ENCODE data around the gene PIGQ.

Gene PIGQ

GRCh38 chr16:586047-586644 lies 16.4 kb downstream of the PIGQ start:
- no peak for ATAC-seq
- TF ChIP-seq ESRRG (CRISPR knock-in tag; IDR thresholded peaks at IDR 0.05) (no peak), ZC3H10 (CRISPR knock-in tag; IDR thresholded peaks at IDR 0.05) (no peak), PPARA (CRISPR knock-in tag; IDR thresholded peaks at IDR 0.05; ENCODE audit: borderline replicate concordance) (no peak), CREB5 (CRISPR knock-in tag; IDR thresholded peaks at IDR 0.05; ENCODE audit: low read depth) (no peak), GLIS3 (CRISPR knock-in tag; IDR thresholded peaks at IDR 0.05) (no peak), ZNF8 (CRISPR knock-in tag; IDR thresholded peaks at IDR 0.05) (no peak), ZFP30 (CRISPR knock-in tag; IDR thresholded peaks at IDR 0.05) (no peak), ZNF70 (CRISPR knock-in tag; IDR thresholded peaks at IDR 0.05) (no peak), ISL1 (CRISPR knock-in tag; IDR thresholded peaks at IDR 0.05) (no peak), TSHZ2 (CRISPR knock-in tag; IDR thresholded peaks at IDR 0.05) (no peak), ZNF565 (CRISPR knock-in tag; conservative IDR thresholded peaks at IDR 0.05; ENCODE audit: low read depth) (no peak), BACH2 (CRISPR knock-in tag; IDR thresholded peaks at IDR 0.05; ENCODE audit: borderline replicate concordance) (no peak)
- TF ChIP-seq, protein P1, sequence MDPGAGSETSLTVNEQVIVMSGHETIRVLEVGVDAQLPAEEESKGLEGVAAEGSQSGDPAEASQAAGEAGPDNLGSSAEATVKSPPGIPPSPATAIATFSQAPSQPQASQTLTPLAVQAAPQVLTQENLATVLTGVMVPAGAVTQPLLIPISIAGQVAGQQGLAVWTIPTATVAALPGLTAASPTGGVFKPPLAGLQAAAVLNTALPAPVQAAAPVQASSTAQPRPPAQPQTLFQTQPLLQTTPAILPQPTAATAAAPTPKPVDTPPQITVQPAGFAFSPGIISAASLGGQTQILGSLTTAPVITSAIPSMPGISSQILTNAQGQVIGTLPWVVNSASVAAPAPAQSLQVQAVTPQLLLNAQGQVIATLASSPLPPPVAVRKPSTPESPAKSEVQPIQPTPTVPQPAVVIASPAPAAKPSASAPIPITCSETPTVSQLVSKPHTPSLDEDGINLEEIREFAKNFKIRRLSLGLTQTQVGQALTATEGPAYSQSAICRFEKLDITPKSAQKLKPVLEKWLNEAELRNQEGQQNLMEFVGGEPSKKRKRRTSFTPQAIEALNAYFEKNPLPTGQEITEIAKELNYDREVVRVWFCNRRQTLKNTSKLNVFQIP (CRISPR knock-in tag; IDR thresholded peaks at IDR 0.05; ENCODE audit: borderline replicate concordance, low read depth) = no peak
- TF ChIP-seq, protein P2, sequence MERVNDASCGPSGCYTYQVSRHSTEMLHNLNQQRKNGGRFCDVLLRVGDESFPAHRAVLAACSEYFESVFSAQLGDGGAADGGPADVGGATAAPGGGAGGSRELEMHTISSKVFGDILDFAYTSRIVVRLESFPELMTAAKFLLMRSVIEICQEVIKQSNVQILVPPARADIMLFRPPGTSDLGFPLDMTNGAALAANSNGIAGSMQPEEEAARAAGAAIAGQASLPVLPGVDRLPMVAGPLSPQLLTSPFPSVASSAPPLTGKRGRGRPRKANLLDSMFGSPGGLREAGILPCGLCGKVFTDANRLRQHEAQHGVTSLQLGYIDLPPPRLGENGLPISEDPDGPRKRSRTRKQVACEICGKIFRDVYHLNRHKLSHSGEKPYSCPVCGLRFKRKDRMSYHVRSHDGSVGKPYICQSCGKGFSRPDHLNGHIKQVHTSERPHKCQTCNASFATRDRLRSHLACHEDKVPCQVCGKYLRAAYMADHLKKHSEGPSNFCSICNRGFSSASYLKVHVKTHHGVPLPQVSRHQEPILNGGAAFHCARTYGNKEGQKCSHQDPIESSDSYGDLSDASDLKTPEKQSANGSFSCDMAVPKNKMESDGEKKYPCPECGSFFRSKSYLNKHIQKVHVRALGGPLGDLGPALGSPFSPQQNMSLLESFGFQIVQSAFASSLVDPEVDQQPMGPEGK (CRISPR knock-in tag; IDR thresholded peaks at IDR 0.05; ENCODE audit: borderline replicate concordance) = no peak

DNA sequence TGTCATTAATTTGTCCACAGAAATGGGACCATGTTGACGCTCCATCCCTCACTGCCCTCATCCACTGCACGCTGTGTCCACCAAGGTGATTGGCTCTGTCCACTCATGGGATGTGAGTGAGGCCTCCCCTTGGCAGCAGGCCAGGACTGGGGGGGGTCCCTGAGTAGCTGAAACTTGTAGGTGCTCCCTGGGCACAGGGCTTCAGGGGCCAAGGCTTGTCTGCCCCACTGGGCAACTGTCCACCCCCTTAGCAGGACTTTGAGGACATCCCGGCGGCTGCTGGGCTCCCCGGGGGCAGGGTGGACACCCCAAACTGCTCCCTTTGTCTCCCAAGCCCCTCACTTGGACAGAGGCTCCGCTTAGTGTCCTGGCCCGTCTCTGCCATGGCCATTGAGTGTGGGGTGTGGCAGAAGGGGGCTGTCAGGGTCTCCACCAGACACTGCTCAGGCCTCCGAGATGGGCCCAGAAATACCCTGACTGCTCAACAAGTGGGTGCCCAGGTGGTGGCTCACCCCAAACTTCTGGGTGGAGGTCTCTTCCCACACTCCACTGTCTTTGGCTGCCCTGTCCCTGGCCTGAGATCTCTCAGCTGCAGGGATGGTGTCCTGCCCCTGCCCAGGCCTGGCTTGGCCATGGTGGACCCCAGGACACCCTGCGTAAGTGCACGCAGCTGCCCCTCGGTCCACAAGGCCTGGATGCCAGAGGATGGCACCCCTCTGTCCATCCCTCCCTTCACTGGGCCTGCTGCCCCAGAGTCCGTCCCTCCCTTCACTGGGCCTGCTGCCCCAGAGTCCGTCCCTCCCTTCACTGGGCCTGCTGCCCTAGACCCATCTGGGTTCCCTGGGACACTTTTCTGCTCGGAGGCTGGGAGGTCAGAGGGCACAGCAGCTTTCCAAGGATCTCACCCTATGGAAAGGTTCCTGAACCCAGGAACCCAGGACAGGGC lies 17.1 kb downstream of the PIGQ start:
- ATAC-seq = no peak
- TF ChIP-seq BACH2 (CRISPR knock-in tag; IDR thresholded peaks at IDR 0.05; ENCODE audit: borderline replicate concordance) = no peak
- no peak for TF ChIP-seq OSR1 (CRISPR knock-in tag; IDR thresholded peaks at IDR 0.05)
- no peak for TF ChIP-seq ZNF565 (CRISPR knock-in tag; conservative IDR thresholded peaks at IDR 0.05; ENCODE audit: low read depth)
- TF ChIP-seq SNAI2 (CRISPR knock-in tag; IDR thresholded peaks at IDR 0.05) = no peak
- 0 out of 2 replicates have a peak, but pooled peaks have one; percentile 43 for TF ChIP-seq GLIS3 (CRISPR knock-in tag; IDR thresholded peaks at IDR 0.05)
- TF ChIP-seq ZC3H10 (CRISPR knock-in tag; IDR thresholded peaks at IDR 0.05) = no peak
- no peak for TF ChIP-seq PPARA (CRISPR knock-in tag; IDR thresholded peaks at IDR 0.05; ENCODE audit: borderline replicate concordance)

DNA sequence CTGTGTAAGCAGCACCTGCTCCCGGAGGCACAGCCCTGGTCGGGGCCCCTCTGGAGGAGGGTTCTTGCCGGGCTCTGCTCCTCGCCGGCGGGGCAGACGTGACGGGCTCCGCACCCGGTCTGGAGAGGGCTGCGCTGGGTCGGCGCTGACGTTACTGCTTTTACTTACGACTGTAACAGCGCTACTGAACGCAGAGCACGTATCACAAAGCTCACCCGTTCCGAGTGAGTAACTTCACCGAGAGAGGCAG lies 18.8 kb downstream of the PIGQ start:
- ATAC-seq = peak; percentile 11
- TF ChIP-seq CREB5 (CRISPR knock-in tag; IDR thresholded peaks at IDR 0.05; ENCODE audit: low read depth) = no peak
